HepG2 (cell line): ENCODE measurements around the gene ACSBG1. TPM values are rescaled to one million over a fixed set of nuclear protein-coding genes. Genes with fewer than 3 reads are reported as not detected.

Experiments used
- ATAC-seq: fragments of 200-7000 bp; cut with Tn5 transposase; 3 replicates; pipeline ENCODE4 v1.9.1; 2020; ENCODE audit warnings: mild to moderate bottlenecking, moderate library complexity
- BruUV-seq: library from RNA; stranded (reverse); fragments of 400-500 nt; replicated peaks from 2 replicates; lab custom pipeline; 2021; lab: Mats Ljungman, UMichigan
- CTCF ChIA-PET: fragments of 300-600 bp; formaldehyde crosslinking; extraction: SDS; loops from one replicate; lab custom pipeline; 2021; ENCODE audit warnings: low total read pairs, inconsistent platforms, low intra/inter-chr PET ratio; lab: Yijun Ruan, JAX
- POLR2A ChIA-PET: fragments of 350-600 bp; sonication (Branson Sonifier 250); formaldehyde crosslinking; loops from one replicate; lab custom pipeline; 2020; ENCODE audit warnings: antibody characterized with exemption, inconsistent platforms; lab: Yijun Ruan, JAX
- DNase-seq: peaks from one replicate; pipeline ENCODE4 v3.0.0-alpha.2; 2015; ENCODE audit warnings: low spot score
- FAIRE-seq: peaks from 3 replicates; lab custom pipeline; 2011; peaks lifted over from hg19 to GRCh38; lab: Jason Lieb, UNC
- H2AFZ ChIP-seq: one replicate; pipeline ENCODE4 v1.6.1; 2011; ENCODE audit warnings: low read length, inconsistent platforms
- H3K27ac ChIP-seq: fragments of 300-600 bp; 3 replicates; pipeline ENCODE4 v1.8.0; 2011; ENCODE audit warnings: mixed run types, mild to moderate bottlenecking, mixed read lengths, low read length, inconsistent platforms; ENCODE audit not compliant: insufficient read depth; ENCODE audit errors: extremely low read length
- H3K27me3 ChIP-seq, 2 experiments: fragments of 200-600 bp in 1 of 2; 2 replicates in 1 of 2; 3 replicates in 1 of 2; pipeline versions ENCODE4 v1.6.0 to v1.8.0; 2011; ENCODE audit warnings: low read length in 2 of 2, mild to moderate bottlenecking in 2 of 2, moderate library complexity in 2 of 2, inconsistent platforms in 1 of 2; ENCODE audit not compliant: insufficient read depth in 2 of 2, control insufficient read depth in 1 of 2
- H3K36me3 ChIP-seq, 2 experiments: fragments of 200-600 bp in 1 of 2; replicated peaks in 1 of 2; 2 replicates in 1 of 2; 3 replicates in 1 of 2; pipeline versions ENCODE4 v1.5.1 to v1.8.0; 2011; ENCODE audit warnings: low read length in 2 of 2, inconsistent platforms in 1 of 2; ENCODE audit not compliant: insufficient read depth in 2 of 2, control insufficient read depth in 1 of 2
- H3K4me1 ChIP-seq: 2 replicates; pipeline ENCODE4 v1.5.1; 2012; ENCODE audit warnings: low read length, inconsistent platforms; ENCODE audit not compliant: insufficient read depth
- H3K4me2 ChIP-seq: 2 replicates; pipeline ENCODE4 v1.6.0; 2011; ENCODE audit warnings: low read depth, low read length, inconsistent platforms
- H3K4me3 ChIP-seq, 3 experiments: fragments of 200-600 bp in 1 of 3; sonication (generic), shearing (Covaris generic) in 1 of 3; replicated peaks in 1 of 3; 2 replicates each; pipeline ENCODE4 v1.5.1; 2011 to 2016; ENCODE audit warnings: low read length in 3 of 3, inconsistent platforms in 2 of 3, low read depth in 2 of 3, mild to moderate bottlenecking in 2 of 3, control low read depth in 1 of 3, mixed read lengths in 1 of 3; ENCODE audit not compliant: insufficient read depth in 1 of 3
- H3K79me2 ChIP-seq: one replicate; pipeline ENCODE4 v1.6.1; 2011; ENCODE audit warnings: low read length, inconsistent platforms; ENCODE audit not compliant: insufficient read depth
- H3K9ac ChIP-seq: 2 replicates; pipeline ENCODE4 v1.6.0; 2011; ENCODE audit warnings: mild to moderate bottlenecking, low read depth, low read length, inconsistent platforms; ENCODE audit not compliant: insufficient read depth
- H3K9me3 ChIP-seq: 2 replicates; pipeline ENCODE4 v1.5.1; 2012; ENCODE audit warnings: mild to moderate bottlenecking, low read length
- H4K20me1 ChIP-seq: 2 replicates; pipeline ENCODE4 v1.6.0; 2011; ENCODE audit warnings: inconsistent platforms, mild to moderate bottlenecking, low read length, moderate library complexity; ENCODE audit not compliant: insufficient read depth
- ASH2L ChIP-seq: fragments of 300-600, 200-600 bp; sonication (generic); IDR thresholded peaks from 2 replicates; pipeline ENCODE4 v1.7.0; 2017; ENCODE audit warnings: low read depth, mild to moderate bottlenecking, moderate library complexity, mixed read lengths, low read length; ENCODE audit not compliant: insufficient read length
- FOXO1 ChIP-seq: sonication (generic); formaldehyde crosslinking; IDR thresholded peaks from 2 replicates; pipeline ENCODE4 v1.4.0; 2020; ENCODE audit warnings: missing genetic modification reagents
- MYNN ChIP-seq: sonication (generic); formaldehyde crosslinking; IDR thresholded peaks from 2 replicates; pipeline ENCODE4 v1.4.0; 2020; ENCODE audit warnings: mild to moderate bottlenecking, low read depth, missing genetic modification reagents
- NR3C1 ChIP-seq: sonication (generic); formaldehyde crosslinking; IDR thresholded peaks from 2 replicates; pipeline ENCODE4 v1.4.0; 2020; ENCODE audit warnings: missing genetic modification reagents
- SOX13 ChIP-seq, 3 experiments: fragments of 450-650 bp in 1 of 3; sonication (generic) in 1 of 3; formaldehyde crosslinking in 1 of 3; IDR thresholded peaks in 2 of 3; conservative IDR thresholded peaks in 1 of 3; 2 replicates each; pipeline versions ENCODE4 v1.5.0 to v1.6.1; 2016 to 2020; ENCODE audit warnings: antibody characterized with exemption in 1 of 3, mild to moderate bottlenecking in 1 of 3, missing compliant biosample characterization in 1 of 3, missing genetic modification reagents in 1 of 3, moderate library complexity in 1 of 3
- SP140L ChIP-seq: sonication (generic); formaldehyde crosslinking; IDR thresholded peaks from 2 replicates; pipeline ENCODE4 v1.4.0; 2020; ENCODE audit warnings: missing genetic modification reagents, borderline replicate concordance
- ZFAT ChIP-seq: sonication (generic); formaldehyde crosslinking; conservative IDR thresholded peaks from 2 replicates; pipeline ENCODE4 v1.8.1; 2023; ENCODE audit warnings: missing genetic modification reagents, inconsistent platforms
- ZNF407 ChIP-seq: sonication (generic); formaldehyde crosslinking; IDR thresholded peaks from one replicate; pipeline ENCODE4 v1.5.1; 2020; ENCODE audit warnings: mild to moderate bottlenecking, missing genetic modification reagents; ENCODE audit errors: not compliant biosample characterization
- ZNF616 ChIP-seq: sonication (generic); formaldehyde crosslinking; IDR thresholded peaks from 2 replicates; pipeline ENCODE4 v1.5.0; 2020; ENCODE audit warnings: low read depth, mild to moderate bottlenecking, missing genetic modification reagents
- ZNF761 ChIP-seq: sonication (generic); formaldehyde crosslinking; conservative IDR thresholded peaks from 2 replicates; pipeline ENCODE4 v1.4.0; 2020; ENCODE audit warnings: mild to moderate bottlenecking, missing genetic modification reagents
- ZNF772 ChIP-seq: sonication (generic); formaldehyde crosslinking; IDR thresholded peaks from 2 replicates; pipeline ENCODE4 v1.5.0; 2020; ENCODE audit warnings: mild to moderate bottlenecking, missing genetic modification reagents
- ZNF878 ChIP-seq: sonication (generic); formaldehyde crosslinking; IDR thresholded peaks from 2 replicates; pipeline ENCODE4 v1.8.1; 2023; ENCODE audit warnings: mild to moderate bottlenecking, missing genetic modification reagents, moderate library complexity
- WGBS: methylation state at CpG from one replicate; pipeline ENCODE4 v1.1.6; 2017; ENCODE audit warnings: low lambda C conversion rate; 5-methylcytosine and 5-hydroxymethylcytosine counted together
- in situ Hi-C: cut with HindIII; loops from 2 replicates; pipeline ENCODE4 v1.10.0; 2017; ENCODE audit warnings: low pct_unique_long_range_greater_than_20kb; ENCODE audit not compliant: extremely low pct_ligation_motif_present
- intact Hi-C: fragments of 100-400 bp; cut with micrococcal nuclease; formaldehyde crosslinking; loops from one replicate; pipeline ENCODE4 v1.10.0; 2022; ENCODE audit not compliant: unreplicated experiment
- polyA plus RNA-seq, 8 experiments: library from polyadenylated mRNA; depleted of rRNA in 3 of 8; stranded (reverse) in 7 of 8; unstranded in 1 of 8; fragments of >200 nt; fragmentation: Illumina TruSeq in 4 of 8; extraction: Trizol in 4 of 8; gene quantifications; 2 replicates each; pipeline versions ENCODE4 v1.2.1 to v1.2.3, GENCODE V29; 2011 to 2016; ENCODE audit warnings: low read depth in 4 of 8, missing spikeins in 1 of 8, mixed read lengths in 1 of 8; ENCODE audit not compliant: insufficient read depth in 1 of 8
- total RNA-seq, 5 experiments: library from RNA; depleted of rRNA; stranded (reverse); fragments of >200 nt; fragmentation: Illumina TruSeq; extraction: Trizol; gene quantifications; 2 replicates each; pipeline ENCODE4 v1.2.3, GENCODE V29; 2016; ENCODE audit warnings: low read depth in 1 of 5
- TF ChIP-seq, protein P1 (sequence below): sonication (generic); formaldehyde crosslinking; IDR thresholded peaks from 2 replicates; pipeline ENCODE4 v1.8.1; 2023; ENCODE audit warnings: missing genetic modification reagents, mild to moderate bottlenecking, borderline replicate concordance
- TF ChIP-seq, protein P2 (sequence below): sonication (generic); formaldehyde crosslinking; IDR thresholded peaks from 2 replicates; pipeline ENCODE4 v1.5.0; 2020; ENCODE audit warnings: missing genetic modification reagents

ACSBG1 gene
- total and polyA plus RNA-seq, 2 of the 13 experiments (the other 11 are each of a cell fraction or from before 2014, with no cell fraction given), result 0.35 to 0.81 TPM

GRCh38 chr15:78228356-78228996 lies 5.9 kb downstream of the ACSBG1 start:
- H4K20me1 ChIP-seq, result no peaks in the 10 kb centered on the region
- 25% methylated on average over 4 of the region's 8 CpGs for WGBS

More at GRCh38 chr15:78228356-78228996, 5.9 kb downstream of the ACSBG1 start:
- intact Hi-C loops (no loop called here), in situ Hi-C loops (loop anchor here (25.0 kb wide), 1 partner anchor 266 kb away; no protein-coding TSS in a partner anchor)
- no peak overlapping the region for H3K4me3 ChIP-seq
- DNase-seq, result no peak
- no peak overlapping the region for H2AFZ ChIP-seq
- no peak overlapping the region for H3K27ac ChIP-seq
- ChIA-PET CTCF (no interaction called here), POLR2A (no interaction called here)
- TF ChIP-seq ZFAT (CRISPR knock-in tag), result no peak
- TF ChIP-seq, protein P1, sequence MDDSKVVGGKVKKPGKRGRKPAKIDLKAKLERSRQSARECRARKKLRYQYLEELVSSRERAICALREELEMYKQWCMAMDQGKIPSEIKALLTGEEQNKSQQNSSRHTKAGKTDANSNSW (CRISPR knock-in tag), result no peak
- no peak for TF ChIP-seq ZNF878 (CRISPR knock-in tag)
- no peak for TF ChIP-seq ZNF407
- TF ChIP-seq MYNN (CRISPR knock-in tag), result no peak
- no peak for TF ChIP-seq ASH2L
- TF ChIP-seq, protein P2, sequence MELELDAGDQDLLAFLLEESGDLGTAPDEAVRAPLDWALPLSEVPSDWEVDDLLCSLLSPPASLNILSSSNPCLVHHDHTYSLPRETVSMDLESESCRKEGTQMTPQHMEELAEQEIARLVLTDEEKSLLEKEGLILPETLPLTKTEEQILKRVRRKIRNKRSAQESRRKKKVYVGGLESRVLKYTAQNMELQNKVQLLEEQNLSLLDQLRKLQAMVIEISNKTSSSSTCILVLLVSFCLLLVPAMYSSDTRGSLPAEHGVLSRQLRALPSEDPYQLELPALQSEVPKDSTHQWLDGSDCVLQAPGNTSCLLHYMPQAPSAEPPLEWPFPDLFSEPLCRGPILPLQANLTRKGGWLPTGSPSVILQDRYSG (CRISPR knock-in tag), result no peak
- no peak for TF ChIP-seq SP140L
- no peak for TF ChIP-seq ZNF761 (CRISPR knock-in tag)
- no peak for TF ChIP-seq FOXO1 (CRISPR knock-in tag)
- TF ChIP-seq NR3C1 (CRISPR knock-in tag), result no peak
- TF ChIP-seq SOX13 (IDR thresholded peaks at IDR 0.05), result no peak
- no peak for TF ChIP-seq SOX13 (CRISPR knock-in tag; conservative IDR thresholded peaks at IDR 0.05 in 1 of 2, IDR thresholded peaks at IDR 0.05 in 1 of 2)
- TF ChIP-seq ZNF616 (CRISPR knock-in tag), result no peak
- no peak for TF ChIP-seq ZNF772 (CRISPR knock-in tag)
- FAIRE-seq, result no peak
- no peaks in the 10 kb centered on the region for H3K79me2 ChIP-seq
- ATAC-seq, result no peak
- peaks cover 4 to 11% of the 10 kb centered on the region in 2 experiments; a peak in 2 of 5 replicates for H3K27me3 ChIP-seq
- no peak overlapping the region for H3K9ac ChIP-seq
- peaks cover 6% of the 10 kb centered on the region; the same call in 1 of the 2 replicates for H3K9me3 ChIP-seq
- H3K36me3 ChIP-seq, result no peaks in the 10 kb centered on the region
- no peak overlapping the region for H3K4me2 ChIP-seq
- no TSS peak for BruUV-seq
- no peaks in the 10 kb centered on the region for H3K4me1 ChIP-seq
